ENCODE results near the gene SLC38A3. TPM values are rescaled to one million over a fixed set of nuclear protein-coding genes. Genes with fewer than 3 reads are reported as not detected.

Gene SLC38A3
- total and polyA plus RNA-seq, 2 experiments from 2014 or later: 0.28 to 1.3 TPM

GRCh38 chr3:50205413-50206276 is 574 bp downstream of the SLC38A3 start:
- no peak overlapping the region for H3K27ac Mint-ChIP-seq
- no peaks in the 10 kb centered on the region for H4K20me1 ChIP-seq (replicated peaks; ENCODE audit: insufficient read depth)
- TF ChIP-seq CREB1 (CRISPR knock-in tag; IDR thresholded peaks at IDR 0.05; ENCODE audit: low read depth) (peak; percentile 6; the same call in 1 of the 2 replicates), ETS1 (IDR thresholded peaks at IDR 0.05) (no peak)
- H3K4me2 ChIP-seq: peak overlapping the region; percentile 94
- H2AFZ ChIP-seq: peak overlapping the region; percentile 94
- peaks cover 29% of the 10 kb centered on the region for H3K27me3 ChIP-seq (ENCODE audit: insufficient read depth)
- H3K9me3 Mint-ChIP-seq: no peaks in the 10 kb centered on the region
- no peak overlapping the region for H3K27ac ChIP-seq (ENCODE audit: low read depth)
- peak overlapping the region; percentile 67 for H3K4me3 Mint-ChIP-seq
- peak overlapping the region; percentile 75 for H3K4me3 ChIP-seq
- peak; percentile 90 for DNase-seq (ENCODE audit: low spot score)
- no peaks in the 10 kb centered on the region for H3K4me1 ChIP-seq (ENCODE audit: insufficient read depth)
- peaks cover 26% of the 10 kb centered on the region for H3K27me3 Mint-ChIP-seq (ENCODE audit: insufficient read depth, low read depth, poor library complexity)
- H3K36me3 Mint-ChIP-seq (ENCODE audit: low read depth): no peaks in the 10 kb centered on the region
- peak; percentile 79 for ATAC-seq
- peaks cover 15% of the 10 kb centered on the region for H3K4me1 Mint-ChIP-seq
- no peaks in the 10 kb centered on the region for H3K9me2 ChIP-seq (ENCODE audit: insufficient read depth)
- H3K36me3 ChIP-seq (ENCODE audit: insufficient read depth): no peaks in the 10 kb centered on the region
- 0 out of 2 replicates have a peak, but pooled peaks cover 6% of the 10 kb centered on the region for H3F3A ChIP-seq (replicated peaks; ENCODE audit: low read depth)
- no peaks in the 10 kb centered on the region for H3K79me2 ChIP-seq (replicated peaks; ENCODE audit: insufficient read depth)

- Histone ChIP-seq H3K36me3 (ENCODE audit: insufficient read depth) (no peaks in the 10 kb centered on the region), H3K9me2 (ENCODE audit: insufficient read depth) (no peaks in the 10 kb centered on the region), H3F3A (replicated peaks; ENCODE audit: low read depth) (0 out of 2 replicates have a peak, but pooled peaks cover 6% of the 10 kb centered on the region), H3K27me3 (ENCODE audit: insufficient read depth) (peaks cover 29% of the 10 kb centered on the region), H2AFZ (no peak overlapping the region), H4K20me1 (replicated peaks; ENCODE audit: insufficient read depth) (no peaks in the 10 kb centered on the region), H3K4me1 (ENCODE audit: insufficient read depth) (no peaks in the 10 kb centered on the region), H3K79me2 (replicated peaks; ENCODE audit: insufficient read depth) (no peaks in the 10 kb centered on the region), H3K27ac (ENCODE audit: low read depth) (no peak overlapping the region), H3K4me3 (no peak overlapping the region), H3K4me2 (no peak overlapping the region)
- no peak overlapping the region for H3K27ac Mint-ChIP-seq
- peaks cover 25% of the 10 kb centered on the region for H3K4me1 Mint-ChIP-seq
- ATAC-seq: no peak
- DNase-seq (ENCODE audit: low spot score): no peak
- H3K9me3 Mint-ChIP-seq: no peaks in the 10 kb centered on the region
- peaks cover 21% of the 10 kb centered on the region for H3K27me3 Mint-ChIP-seq (ENCODE audit: insufficient read depth, low read depth, poor library complexity)
- no peaks in the 10 kb centered on the region for H3K36me3 Mint-ChIP-seq (ENCODE audit: low read depth)
- no peak overlapping the region for H3K4me3 Mint-ChIP-seq
- TF ChIP-seq REST (IDR thresholded peaks at IDR 0.05; ENCODE audit: unreplicated experiment) (no peak), CREB1 (CRISPR knock-in tag; IDR thresholded peaks at IDR 0.05; ENCODE audit: low read depth) (no peak), EZH2phosphoT487 (IDR thresholded peaks at IDR 0.05; ENCODE audit: unreplicated experiment) (no peak), ZNF462 (CRISPR knock-in tag; IDR thresholded peaks at IDR 0.05) (no peak)
These were observed 2.4 kb downstream of the SLC38A3 start for GRCh38 chr3:50207359-50208042.

Measured in GM23338 (cell line).